Esophagus muscularis mucosa (tissue), 4 donors: ENCODE data around the gene NIN. TPM values are rescaled to one million over a fixed set of nuclear protein-coding genes. Genes with fewer than 3 reads are reported as not detected.

ENCODE experiments used
- DNase-seq: peaks from one replicate; pipeline ENCODE4 v3.0.0-alpha.2; 2017; ENCODE audit errors: extremely low spot score
- H3K27ac ChIP-seq, 4 donors: fragments of 200-600 bp; sonication (generic); replicated peaks in 1 of 4; 1 replicate in 3 of 4; 2 replicates in 1 of 4; pipeline ENCODE4 v1.5.1; 2016 to 2019; ENCODE audit warnings: mild to moderate bottlenecking in 1 of 4
- H3K27me3 ChIP-seq, 4 donors: fragments of 200-600 bp; sonication (generic); one replicate each; pipeline versions ENCODE4 v1.5.1 to v1.6.0; 2016 to 2019
- H3K36me3 ChIP-seq, 4 donors: fragments of 200-600 bp; sonication (generic); one replicate each; pipeline ENCODE4 v1.5.1; 2016 to 2019
- H3K4me1 ChIP-seq, 4 donors: fragments of 200-600 bp; sonication (generic); one replicate each; pipeline ENCODE4 v1.5.1; 2016 to 2019
- H3K4me3 ChIP-seq, 4 donors: fragments of 200-600 bp; sonication (generic); 1 replicate in 2 of 4; 2 replicates in 2 of 4; pipeline ENCODE4 v1.5.1; 2016 to 2019; ENCODE audit warnings: mild to moderate bottlenecking in 4 of 4, moderate library complexity in 1 of 4
- H3K9me3 ChIP-seq, 4 donors: fragments of 200-600 bp; sonication (generic); 1 replicate in 3 of 4; 2 replicates in 1 of 4; pipeline ENCODE4 v1.5.1; 2016 to 2019
- CTCF ChIP-seq, 3 experiments: fragments of 200-600 bp in 2 of 3; fragments of 450-650 bp in 1 of 3; sonication (generic) in 2 of 3; IDR thresholded peaks; one replicate each; pipeline ENCODE4 v1.5.1; 2017 to 2019; ENCODE audit warnings: antibody characterized with exemption in 3 of 3, mild to moderate bottlenecking in 2 of 3, moderate library complexity in 1 of 3
- EP300 ChIP-seq: sonication (generic); formaldehyde crosslinking; IDR thresholded peaks from one replicate; pipeline ENCODE4 v1.6.1; 2017; ENCODE audit warnings: antibody characterized with exemption
- POLR2A ChIP-seq: fragments of 450-650 bp; IDR thresholded peaks from one replicate; pipeline ENCODE4 v1.6.1; 2017; ENCODE audit warnings: antibody characterized with exemption, moderate library complexity, mild to moderate bottlenecking, low read depth
- POLR2AphosphoS5 ChIP-seq, 2 donors: sonication (generic); formaldehyde crosslinking; IDR thresholded peaks; one replicate each; pipeline ENCODE4 v1.6.1; 2017; ENCODE audit warnings: antibody characterized with exemption in 2 of 2
- WGBS: methylation state at CpG from one replicate; pipeline ENCODE4 v1.1.5; 2018; 5-methylcytosine and 5-hydroxymethylcytosine counted together
- intact Hi-C: fragments of 100-400 bp; cut with DNase I; formaldehyde crosslinking; loops from one replicate; pipeline ENCODE4 v1.15.1; 2023
- total RNA-seq, 4 donors: library from RNA; depleted of rRNA; stranded (reverse); fragments of >200 nt; gene quantifications; one replicate each; pipeline versions ENCODE4 v1.1.0 to v1.2.1, GENCODE V29; 2016

NIN gene
- total RNA-seq, 4 donors from 2014 or later: 26.2 to 38.8 (median 34.1) TPM

DNA sequence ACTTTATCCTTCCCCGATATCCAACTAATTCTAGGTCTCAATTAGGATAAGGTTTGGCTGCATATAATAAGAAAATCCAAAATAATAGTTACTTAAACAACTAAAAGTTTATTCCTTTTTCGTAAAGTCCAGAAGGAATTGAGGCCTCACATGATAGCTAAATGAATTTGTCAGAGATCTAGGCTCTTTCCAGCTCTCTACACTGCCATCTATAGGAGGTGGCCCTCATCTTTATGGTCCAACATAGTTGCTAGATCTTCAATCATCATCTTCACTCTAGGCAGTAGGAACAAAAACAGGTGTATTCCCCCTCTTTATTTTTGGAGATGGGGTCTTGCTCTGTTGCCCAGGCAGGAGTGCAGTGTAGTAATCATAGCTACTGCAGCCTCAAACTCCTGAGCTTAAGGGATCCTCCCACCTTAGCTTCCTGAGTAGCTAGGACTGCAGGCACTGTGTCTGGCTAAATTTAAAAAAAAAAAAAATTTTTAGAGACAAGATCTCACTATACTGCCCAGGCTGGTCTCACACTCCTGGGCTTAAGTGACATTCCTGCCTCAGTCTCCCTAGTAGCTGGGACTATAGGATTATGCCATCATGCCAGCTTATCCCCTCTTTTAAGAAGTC lies 116.4 kb downstream of the NIN start:
- H3K9me3 ChIP-seq: no peaks in the 10 kb centered on the region
- no peaks in the 10 kb centered on the region for H3K4me1 ChIP-seq
- H3K27ac ChIP-seq: no peak overlapping the region
- WGBS: 74% methylated on average over 2 of the region's 2 CpGs
- no peak for DNase-seq
- no peak overlapping the region for H3K4me3 ChIP-seq
- no peaks in the 10 kb centered on the region for H3K36me3 ChIP-seq
- no peaks in the 10 kb centered on the region for H3K27me3 ChIP-seq
- intact Hi-C loops: loop anchor here (2.0 kb wide), 1 partner anchor 96 kb away; no protein-coding TSS in a partner anchor
- TF ChIP-seq CTCF (IDR thresholded peaks at IDR 0.05): peak; percentile 36 to 53 (median 40)
- TF ChIP-seq POLR2AphosphoS5 (IDR thresholded peaks at IDR 0.05): no peak

- H3K27me3 ChIP-seq: no peaks in the 10 kb centered on the region
- no peaks in the 10 kb centered on the region for H3K9me3 ChIP-seq
- H3K4me3 ChIP-seq: no peak overlapping the region
- no peaks in the 10 kb centered on the region for H3K36me3 ChIP-seq
- intact Hi-C loops: no loop called here
- no peak overlapping the region for H3K27ac ChIP-seq
- WGBS: 93% methylated on average over 3 of the region's 3 CpGs
- no peak for DNase-seq
- H3K4me1 ChIP-seq: no peaks in the 10 kb centered on the region
- TF ChIP-seq POLR2A (no peak), EP300 (no peak), POLR2AphosphoS5 (IDR thresholded peaks at IDR 0.05) (no peak), CTCF (IDR thresholded peaks at IDR 0.05) (no peak)
Observed at GRCh38 chr14:50711043-50711442, 119.9 kb downstream of the NIN start.

- peaks cover 0 to 8% (median 0%) of the 10 kb centered on the region in 4 donors for H3K27me3 ChIP-seq
- no peak overlapping the region for H3K4me3 ChIP-seq
- H3K36me3 ChIP-seq: no peaks in the 10 kb centered on the region
- no peaks in the 10 kb centered on the region for H3K4me1 ChIP-seq
- no peak overlapping the region for H3K27ac ChIP-seq
- intact Hi-C loops: no loop called here
- 99% methylated on average over 13 of the region's 22 CpGs for WGBS
- no peaks in the 10 kb centered on the region for H3K9me3 ChIP-seq
- no peak for DNase-seq
- no peak for TF ChIP-seq POLR2A
- TF ChIP-seq EP300: no peak
- no peak for TF ChIP-seq CTCF (IDR thresholded peaks at IDR 0.05)
- TF ChIP-seq POLR2AphosphoS5 (IDR thresholded peaks at IDR 0.05): no peak
Observed at GRCh38 chr14:50705026-50705593, 125.9 kb downstream of the NIN start.

DNA sequence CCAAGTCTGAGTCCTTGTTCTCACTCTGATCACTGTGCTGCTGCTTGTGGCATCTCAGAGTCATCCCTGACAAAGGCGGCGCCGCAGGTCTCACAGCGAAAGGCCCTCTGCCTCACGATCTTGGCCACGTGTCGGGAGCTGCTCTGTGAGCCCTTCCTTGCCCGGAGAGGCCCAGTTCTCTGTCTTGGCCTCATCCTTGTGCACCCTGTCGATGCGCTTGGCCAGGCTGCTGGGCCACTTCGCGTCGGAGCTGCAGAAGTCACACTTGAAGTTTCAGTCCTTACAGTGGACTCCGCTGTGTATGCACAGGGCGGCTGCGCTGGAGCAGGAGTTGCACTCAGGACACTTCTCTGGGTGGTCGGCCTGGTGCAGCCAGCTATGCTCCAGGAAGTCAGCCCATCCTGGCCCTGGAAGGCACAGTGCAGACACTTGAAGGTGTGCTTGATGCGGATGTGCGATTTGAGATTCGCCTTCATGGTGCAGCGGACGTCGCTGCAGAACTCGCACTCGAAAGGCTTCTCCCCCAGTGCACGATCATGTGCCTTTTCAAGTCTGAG lies 126.4 kb downstream of the NIN start:
- WGBS: 99% methylated on average over 9 of the region's 26 CpGs
- H3K4me3 ChIP-seq: no peak overlapping the region
- intact Hi-C loops: no loop called here
- H3K27me3 ChIP-seq: peaks cover 0 to 8% (median 0%) of the 10 kb centered on the region in 4 donors
- no peaks in the 10 kb centered on the region for H3K4me1 ChIP-seq
- no peaks in the 10 kb centered on the region for H3K36me3 ChIP-seq
- H3K9me3 ChIP-seq: no peaks in the 10 kb centered on the region
- DNase-seq: no peak
- TF ChIP-seq POLR2A (no peak), POLR2AphosphoS5 (IDR thresholded peaks at IDR 0.05) (no peak), EP300 (no peak), CTCF (IDR thresholded peaks at IDR 0.05) (no peak)
- no peak overlapping the region for H3K27ac ChIP-seq
